Endothelial cell of umbilical vein (primary cell): ENCODE data around the gene RABEPK. TPM values are rescaled to one million over a fixed set of nuclear protein-coding genes. Genes with fewer than 3 reads are reported as not detected.
"Not testable (repeated sequence)": the region's sequence is repeated elsewhere in the genome, so short reads cannot be mapped to it uniquely, and the experiment has no call there.

ENCODE experiments used
- BruUV-seq: library from RNA; stranded (reverse); fragments of 400-500 nt; replicated peaks from 2 replicates; lab custom pipeline; 2021; lab: Mats Ljungman, UMichigan
- CTCF ChIA-PET: fragments of 300-600, 350-600 bp; sonication (Branson Sonifier 250); formaldehyde crosslinking; loops from one replicate; lab custom pipeline; 2021; ENCODE audit warnings: antibody characterized with exemption, inconsistent platforms; lab: Charles Lee
- POLR2A ChIA-PET: fragments of 300-600, 350-600 bp; sonication (Branson Sonifier 250); formaldehyde crosslinking; loops from one replicate; lab custom pipeline; 2021; ENCODE audit warnings: antibody characterized with exemption, inconsistent platforms; lab: Charles Lee
- DNase-seq: peaks from one replicate; pipeline ENCODE4 v3.0.0-alpha.2; 2011; ENCODE audit warnings: low read depth, low spot score
- FAIRE-seq: peaks from 2 replicates; lab custom pipeline; 2011; peaks lifted over from hg19 to GRCh38; lab: Jason Lieb, UNC
- H2AFZ ChIP-seq: 2 replicates; pipeline ENCODE4 v1.6.0; 2012; ENCODE audit warnings: low read depth, low read length, control low read depth, inconsistent platforms
- H3K27ac ChIP-seq: 2 replicates; pipeline ENCODE4 v1.5.1; 2011; ENCODE audit warnings: low read depth, mild to moderate bottlenecking, control low read depth, low read length, moderate library complexity; ENCODE audit not compliant: insufficient read depth
- H3K27me3 ChIP-seq, 2 experiments: 2 replicates each; pipeline versions ENCODE4 v1.6.0 to v1.6.1; 2011; ENCODE audit warnings: low read length in 2 of 2, mixed read lengths in 1 of 2; ENCODE audit not compliant: control insufficient read depth in 2 of 2, insufficient read depth in 2 of 2
- H3K36me3 ChIP-seq, 2 experiments: 2 replicates in 1 of 2; 3 replicates in 1 of 2; pipeline ENCODE4 v1.5.1; 2011; ENCODE audit warnings: low read length in 2 of 2, mild to moderate bottlenecking in 1 of 2, moderate library complexity in 1 of 2; ENCODE audit not compliant: control insufficient read depth in 2 of 2, insufficient read depth in 2 of 2; ENCODE audit errors: extremely low read depth in 1 of 2
- H3K4me1 ChIP-seq: 3 replicates; pipeline ENCODE4 v1.5.1; 2011; ENCODE audit warnings: mild to moderate bottlenecking, low read length; ENCODE audit not compliant: control insufficient read depth, insufficient read depth; ENCODE audit errors: extremely low read depth
- H3K4me2 ChIP-seq: 2 replicates; pipeline ENCODE4 v1.6.1; 2011; ENCODE audit warnings: low read length, control low read depth, mixed read lengths; ENCODE audit not compliant: insufficient read depth
- H3K4me3 ChIP-seq, 3 experiments: fragments of 200-600 bp in 1 of 3; sonication (generic), shearing (Covaris generic) in 1 of 3; replicated peaks in 1 of 3; 2 replicates each; pipeline ENCODE4 v1.5.1; 2011 to 2016; ENCODE audit warnings: control low read depth in 3 of 3, low read length in 3 of 3, mild to moderate bottlenecking in 2 of 3, inconsistent platforms in 1 of 3, low read depth in 1 of 3, moderate library complexity in 1 of 3; ENCODE audit not compliant: insufficient read depth in 1 of 3
- H3K79me2 ChIP-seq: 2 replicates; pipeline ENCODE4 v1.6.0; 2012; ENCODE audit warnings: low read length, inconsistent platforms; ENCODE audit not compliant: control insufficient read depth, insufficient read depth
- H3K9ac ChIP-seq: replicated peaks from 2 replicates; pipeline ENCODE3; 2011; ENCODE audit warnings: low read length, control low read depth; ENCODE audit not compliant: insufficient read depth; ENCODE audit errors: extremely low read depth
- H3K9me1 ChIP-seq: replicated peaks from 3 replicates; pipeline ENCODE4 v1.6.0; 2011; ENCODE audit warnings: mild to moderate bottlenecking, low read length; ENCODE audit not compliant: control insufficient read depth, insufficient read depth; ENCODE audit errors: extremely low read depth
- H3K9me3 ChIP-seq: replicated peaks from 2 replicates; pipeline ENCODE4 v1.5.1; 2012; ENCODE audit warnings: low read length, inconsistent platforms; ENCODE audit not compliant: control insufficient read depth, insufficient read depth
- H4K20me1 ChIP-seq: replicated peaks from 2 replicates; pipeline ENCODE3; 2011; ENCODE audit warnings: mild to moderate bottlenecking, low read length; ENCODE audit not compliant: control insufficient read depth, insufficient read depth; ENCODE audit errors: extremely low read depth
- GATA2 ChIP-seq: IDR thresholded peaks from 2 replicates; pipeline ENCODE4 v1.7.0; 2011; ENCODE audit warnings: low read depth, mild to moderate bottlenecking, moderate library complexity, mixed read lengths, low read length; ENCODE audit not compliant: insufficient read length, insufficient read depth
- JUN ChIP-seq: IDR thresholded peaks from 2 replicates; pipeline ENCODE4 v1.6.1; 2011; ENCODE audit warnings: borderline replicate concordance, low read depth; ENCODE audit not compliant: insufficient read length, insufficient read depth
- MYC ChIP-seq: IDR thresholded peaks from one replicate; pipeline ENCODE4 v1.6.1; 2011; ENCODE audit warnings: mild to moderate bottlenecking, low read depth, low read length
- dilution Hi-C: fragments of 300-500 bp; cut with MboI; formaldehyde crosslinking; loops from one replicate; pipeline ENCODE4 v1.15.0; 2019; ENCODE audit warnings: low sequenced_read_pairs; ENCODE audit not compliant: extremely low pct_ligation_motif_present
- intact Hi-C: fragments of 100-400 bp; cut with micrococcal nuclease; formaldehyde crosslinking; loops from one replicate; pipeline ENCODE4 v1.10.0; 2022
- polyA plus RNA-seq, 4 experiments: library from polyadenylated mRNA; depleted of rRNA in 3 of 4; stranded (reverse) in 3 of 4; unstranded in 1 of 4; fragments of >200 nt; gene quantifications; 2 replicates each; pipeline versions ENCODE4 v1.2.1 to v1.2.3, GENCODE V29; 2011 to 2012; ENCODE audit warnings: missing spikeins in 1 of 4
- total RNA-seq: library from RNA; stranded (reverse); gene quantifications from 2 replicates; pipeline ENCODE4 v1.2.3, GENCODE V29; 2021

The RABEPK gene
- total and polyA plus RNA-seq, 2 donors (not counting 3 experiments of a cell fraction or from before 2014, with no cell fraction given) = 18.2 to 23.0 TPM

- no peak overlapping the region for H3K4me2 ChIP-seq
- H3K36me3 ChIP-seq = no peaks in the 10 kb centered on the region
- H3K4me1 ChIP-seq = no peaks in the 10 kb centered on the region
- H3K4me3 ChIP-seq = no peak overlapping the region
- no peaks in the 10 kb centered on the region for H3K27me3 ChIP-seq
- intact Hi-C loops (no loop called here), dilution Hi-C loops (no loop called here)
- H2AFZ ChIP-seq = no peak overlapping the region
- H4K20me1 ChIP-seq = no peaks in the 10 kb centered on the region
- FAIRE-seq = no peak
- CTCF ChIA-PET = interaction anchor here (0.6 kb wide), 1 partner anchor 123 kb away, joined by 4 read pairs; no protein-coding TSS in a partner anchor
- no peak overlapping the region for H3K27ac ChIP-seq
- no TSS peak for BruUV-seq
- H3K9me1 ChIP-seq = no peaks in the 10 kb centered on the region
- H3K9ac ChIP-seq = no peak overlapping the region
- no peak for TF ChIP-seq JUN
- no peak for TF ChIP-seq GATA2
- TF ChIP-seq MYC = no peak
- no peaks in the 10 kb centered on the region for H3K9me3 ChIP-seq
- no peaks in the 10 kb centered on the region for H3K79me2 ChIP-seq
- POLR2A ChIA-PET = no interaction called here
- no peak for DNase-seq
These were observed 18.3 kb downstream of the RABEPK start for GRCh38 chr9:125218621-125219020.

GRCh38 chr9:125224858-125225257, 24.5 kb downstream of the RABEPK start:
- H3K27me3 ChIP-seq, POLR2A ChIA-PET, H3K4me2 ChIP-seq, intact Hi-C loops, H3K9me1 ChIP-seq, H3K79me2 ChIP-seq, H3K36me3 ChIP-seq, H3K9me3 ChIP-seq, H3K27ac ChIP-seq, BruUV-seq, H2AFZ ChIP-seq, H3K9ac ChIP-seq, H4K20me1 ChIP-seq, H3K4me3 ChIP-seq, dilution Hi-C loops, H3K4me1 ChIP-seq, FAIRE-seq, DNase-seq: not testable (repeated sequence)
- CTCF ChIA-PET = interaction anchor here (1.6 kb wide), 1 partner anchor 137 kb away, joined by 4 read pairs; no protein-coding TSS in a partner anchor
